Pulmonary artery endothelial cell (primary cell): Measurements from ENCODE around the gene PWWP2B. TPM values are rescaled to one million over a fixed set of nuclear protein-coding genes. Genes with fewer than 3 reads are reported as not detected.
"Not testable (repeated sequence)": the region's sequence is repeated elsewhere in the genome, so short reads cannot be mapped to it uniquely, and the experiment has no call there.

Source experiments
- DNase-seq: peaks from one replicate; pipeline ENCODE4 v3.0.0-alpha.2; 2011; ENCODE audit warnings: low read depth, low spot score
- total RNA-seq: library from RNA; depleted of rRNA; stranded (reverse); fragments of >200 nt; gene quantifications from 2 replicates; pipeline ENCODE4 v1.2.3, GENCODE V29; 2014

PWWP2B gene
- total RNA-seq, 1 donor from 2014 or later: 15.6 TPM

- DNase-seq: not testable (repeated sequence)
Observed at GRCh38 chr10:132380986-132381385, 16.0 kb upstream of the PWWP2B start.

- no peak for DNase-seq
Observed at GRCh38 chr10:132381741-132382140, 15.3 kb upstream of the PWWP2B start.

GRCh38 chr10:132382231-132382922 is 14.6 kb upstream of the PWWP2B start:
- no peak for DNase-seq

- DNase-seq: no peak
Observed at GRCh38 chr10:132383101-132383500, 13.9 kb upstream of the PWWP2B start.

GRCh38 chr10:132383751-132384196 is 13.2 kb upstream of the PWWP2B start:
- DNase-seq: no peak

- no peak for DNase-seq
Observed at GRCh38 chr10:132384618-132385388, 12.2 kb upstream of the PWWP2B start.

- DNase-seq: no peak
Observed at GRCh38 chr10:132385389-132385667, 11.7 kb upstream of the PWWP2B start.

GRCh38 chr10:132385721-132386418 is 11.1 kb upstream of the PWWP2B start:
- DNase-seq: no peak

GRCh38 chr10:132386419-132386831 is 10.6 kb upstream of the PWWP2B start:
- DNase-seq: no peak

GRCh38 chr10:132386896-132387295 is 10.1 kb upstream of the PWWP2B start:
- not testable (repeated sequence) for DNase-seq

- DNase-seq: no peak
Observed at GRCh38 chr10:132387764-132388210, 9.2 kb upstream of the PWWP2B start.

- DNase-seq: no peak
Observed at GRCh38 chr10:132388891-132389432, 8.0 kb upstream of the PWWP2B start.

GRCh38 chr10:132389433-132390169 is 7.4 kb upstream of the PWWP2B start:
- DNase-seq: no peak

- no peak for DNase-seq
Observed at GRCh38 chr10:132390170-132390920, 6.7 kb upstream of the PWWP2B start.

- no peak for DNase-seq
Observed at GRCh38 chr10:132390921-132391675, 5.9 kb upstream of the PWWP2B start.

- no peak for DNase-seq
Observed at GRCh38 chr10:132391676-132392020, 5.4 kb upstream of the PWWP2B start.

GRCh38 chr10:132392184-132392800 is 4.7 kb upstream of the PWWP2B start:
- DNase-seq: no peak

- no peak for DNase-seq
Observed at GRCh38 chr10:132392811-132393694, 3.9 kb upstream of the PWWP2B start.
